ENCODE data around the gene EEFSEC. TPM values are rescaled to one million over a fixed set of nuclear protein-coding genes. Genes with fewer than 3 reads are reported as not detected.

The EEFSEC gene
- total and polyA plus RNA-seq, 12 donors: 5.5 to 15.6 (median 10.4) TPM

- Histone ChIP-seq H3K36me3 (replicated peaks in 1 of 2) (no peaks in the 10 kb centered on the region), H3K4me3 (no peak overlapping the region), H3K9me3 (replicated peaks in 1 of 3) (no peaks in the 10 kb centered on the region), H3K27me3 (no peaks in the 10 kb centered on the region), H3K4me1 (replicated peaks in 1 of 2) (peaks cover 5 to 7% of the 10 kb centered on the region in 2 donors), H3K27ac (no peak overlapping the region)
- WGBS, 4 donors: 83 to 96% (median 94%) methylated on average over 2 to 6 of the region's 6 CpGs
- intact Hi-C loops (cut with DNase I): loop anchor here in 1 of 2 donors (10.0 kb wide), 1 partner anchor 145 kb away; no protein-coding TSS in a partner anchor
- no peak for TF ChIP-seq POLR2A (IDR thresholded peaks at IDR 0.05)
- TF ChIP-seq, protein P1, sequence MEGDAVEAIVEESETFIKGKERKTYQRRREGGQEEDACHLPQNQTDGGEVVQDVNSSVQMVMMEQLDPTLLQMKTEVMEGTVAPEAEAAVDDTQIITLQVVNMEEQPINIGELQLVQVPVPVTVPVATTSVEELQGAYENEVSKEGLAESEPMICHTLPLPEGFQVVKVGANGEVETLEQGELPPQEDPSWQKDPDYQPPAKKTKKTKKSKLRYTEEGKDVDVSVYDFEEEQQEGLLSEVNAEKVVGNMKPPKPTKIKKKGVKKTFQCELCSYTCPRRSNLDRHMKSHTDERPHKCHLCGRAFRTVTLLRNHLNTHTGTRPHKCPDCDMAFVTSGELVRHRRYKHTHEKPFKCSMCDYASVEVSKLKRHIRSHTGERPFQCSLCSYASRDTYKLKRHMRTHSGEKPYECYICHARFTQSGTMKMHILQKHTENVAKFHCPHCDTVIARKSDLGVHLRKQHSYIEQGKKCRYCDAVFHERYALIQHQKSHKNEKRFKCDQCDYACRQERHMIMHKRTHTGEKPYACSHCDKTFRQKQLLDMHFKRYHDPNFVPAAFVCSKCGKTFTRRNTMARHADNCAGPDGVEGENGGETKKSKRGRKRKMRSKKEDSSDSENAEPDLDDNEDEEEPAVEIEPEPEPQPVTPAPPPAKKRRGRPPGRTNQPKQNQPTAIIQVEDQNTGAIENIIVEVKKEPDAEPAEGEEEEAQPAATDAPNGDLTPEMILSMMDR (IDR thresholded peaks at IDR 0.05): no peak
- DNase-seq: peak in 6 of 7 donors; percentile 1 to 47 (median 3)
Measured at GRCh38 chr3:128319741-128320141, 166.5 kb downstream of the EEFSEC start.

DNA sequence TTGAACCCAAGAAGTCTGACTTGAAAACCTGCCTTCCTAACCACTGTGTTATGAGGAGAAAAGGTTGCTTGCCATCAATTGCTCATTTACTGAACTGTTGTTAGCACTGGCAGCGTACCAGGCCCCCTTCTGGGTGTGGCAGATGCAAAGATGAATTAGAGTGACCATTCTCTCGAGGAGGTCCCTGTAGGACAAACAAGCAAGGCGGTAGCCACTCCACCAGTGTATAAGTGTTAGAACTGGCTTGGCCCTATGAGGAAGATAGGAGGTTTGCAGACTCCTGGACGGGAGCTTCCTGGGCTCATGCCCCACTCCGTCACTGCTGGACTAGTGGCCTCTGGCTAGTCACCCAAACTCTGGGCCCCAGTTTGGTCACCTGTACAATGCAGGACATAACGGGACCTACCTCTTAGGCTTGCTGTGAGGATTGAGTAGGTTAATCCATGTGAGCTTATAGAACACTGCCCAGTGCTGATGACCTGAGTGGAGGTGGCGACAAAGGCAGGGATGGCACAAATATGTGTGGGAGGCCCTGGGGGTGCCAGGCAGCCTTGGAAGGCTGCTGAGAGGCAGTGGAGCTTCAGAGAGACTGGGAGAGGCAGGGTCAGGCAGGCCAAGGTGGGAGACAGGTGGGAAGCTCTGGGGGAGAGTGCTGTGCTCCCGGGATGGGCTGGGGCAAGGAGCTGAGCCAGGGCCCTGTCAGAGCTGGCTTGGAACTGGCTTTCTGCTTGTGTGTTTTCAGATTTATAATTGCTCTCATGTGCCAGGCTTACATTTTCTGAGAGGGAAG is 167.5 kb downstream of the EEFSEC start:
- intact Hi-C loops (cut with DNase I): loop anchor here in 1 of 2 donors (10.0 kb wide), 1 partner anchor 146 kb away; no protein-coding TSS in a partner anchor
- Histone ChIP-seq H3K4me1 (replicated peaks in 1 of 2) (peaks cover 7 to 14% of the 10 kb centered on the region in 2 donors), H3K27me3 (no peaks in the 10 kb centered on the region), H3K9me3 (replicated peaks in 1 of 3) (no peaks in the 10 kb centered on the region), H3K36me3 (replicated peaks in 1 of 2) (no peaks in the 10 kb centered on the region), H3K4me3 (no peak overlapping the region), H3K27ac (no peak overlapping the region)
- peak in 4 of 7 donors; percentile 0 to 38 (median 12) for DNase-seq
- 93 to 98% (median 94%) methylated on average over 6 to 8 of the region's 8 CpGs for WGBS, 4 donors
- TF ChIP-seq, protein P1 (IDR thresholded peaks at IDR 0.05): no peak
- TF ChIP-seq POLR2A (IDR thresholded peaks at IDR 0.05): no peak

- Histone ChIP-seq H3K27ac (no peak overlapping the region), H3K4me1 (replicated peaks in 1 of 2) (peaks cover 7 to 14% of the 10 kb centered on the region in 2 donors), H3K27me3 (no peaks in the 10 kb centered on the region), H3K36me3 (replicated peaks in 1 of 2) (no peaks in the 10 kb centered on the region), H3K9me3 (replicated peaks in 1 of 3) (no peaks in the 10 kb centered on the region), H3K4me3 (no peak overlapping the region)
- DNase-seq: peak in 3 of 7 donors; percentile 6 to 46 (median 12)
- 95 to 100% (median 97%) methylated on average over 3 to 4 of the region's 4 CpGs for WGBS, 4 donors
- TF ChIP-seq, protein P1 (IDR thresholded peaks at IDR 0.05): no peak
- TF ChIP-seq POLR2A (IDR thresholded peaks at IDR 0.05): no peak
- intact Hi-C loops (cut with DNase I): loop anchor here in 1 of 2 donors (10.0 kb wide), 1 partner anchor 147 kb away; no protein-coding TSS in a partner anchor
Measured at GRCh38 chr3:128321418-128321817, 168.1 kb downstream of the EEFSEC start.

All from adrenal gland (tissue), 12 donors.